Epithelial cell of proximal tubule (primary cell): ENCODE data around the gene TSPAN1. TPM values are rescaled to one million over a fixed set of nuclear protein-coding genes. Genes with fewer than 3 reads are reported as not detected.

ENCODE experiments used
- DNase-seq: peaks from one replicate; pipeline ENCODE4 v3.0.0-alpha.2; 2011; ENCODE audit warnings: low read depth
- H3K4me3 ChIP-seq: 2 replicates; pipeline ENCODE4 v1.5.1; 2011; ENCODE audit warnings: low read depth, mild to moderate bottlenecking, low read length
- CTCF ChIP-seq: conservative IDR thresholded peaks from 2 replicates; pipeline ENCODE4 v1.5.1; 2012; ENCODE audit warnings: low read depth, mild to moderate bottlenecking, low read length
- total RNA-seq: library from RNA; depleted of rRNA; stranded (reverse); fragments of >200 nt; gene quantifications from 2 replicates; pipeline ENCODE4 v1.2.3, GENCODE V29; 2015

Gene TSPAN1
- total RNA-seq, 1 donor from 2014 or later, result 117 TPM

- no peak for DNase-seq
- peak overlapping the region; percentile 51 for H3K4me3 ChIP-seq
- peak; percentile 60 for TF ChIP-seq CTCF
These were observed 5.3 kb downstream of the TSPAN1 start for GRCh38 chr1:46180082-46180616.

GRCh38 chr1:46181343-46182260 lies 6.7 kb downstream of the TSPAN1 start:
- TF ChIP-seq CTCF, result no peak
- peak overlapping the region; percentile 51 for H3K4me3 ChIP-seq
- DNase-seq, result no peak

GRCh38 chr1:46183079-46183847 lies 8.4 kb downstream of the TSPAN1 start:
- H3K4me3 ChIP-seq, result no peak overlapping the region
- peak; percentile 5 for TF ChIP-seq CTCF
- peak; percentile 98 for DNase-seq

GRCh38 chr1:46183926-46184557 lies 9.2 kb downstream of the TSPAN1 start:
- no peak overlapping the region for H3K4me3 ChIP-seq
- no peak for TF ChIP-seq CTCF
- no peak for DNase-seq

GRCh38 chr1:46184920-46185658 lies 10.2 kb downstream of the TSPAN1 start:
- no peak for DNase-seq
- H3K4me3 ChIP-seq, result no peak overlapping the region
- TF ChIP-seq CTCF, result no peak

GRCh38 chr1:46186076-46186475 lies 11.2 kb downstream of the TSPAN1 start:
- H3K4me3 ChIP-seq, result no peak overlapping the region
- no peak for TF ChIP-seq CTCF
- DNase-seq, result peak; percentile 80
